ENCODE data around the gene CRAT. TPM values are rescaled to one million over a fixed set of nuclear protein-coding genes. Genes with fewer than 3 reads are reported as not detected.
A peak's percentile ranks its signal among the peaks of the same experiment; 100 is the strongest.

The CRAT gene
- total RNA-seq, 2 donors from 2014 or later, result 17.2 to 17.5 TPM

DNA sequence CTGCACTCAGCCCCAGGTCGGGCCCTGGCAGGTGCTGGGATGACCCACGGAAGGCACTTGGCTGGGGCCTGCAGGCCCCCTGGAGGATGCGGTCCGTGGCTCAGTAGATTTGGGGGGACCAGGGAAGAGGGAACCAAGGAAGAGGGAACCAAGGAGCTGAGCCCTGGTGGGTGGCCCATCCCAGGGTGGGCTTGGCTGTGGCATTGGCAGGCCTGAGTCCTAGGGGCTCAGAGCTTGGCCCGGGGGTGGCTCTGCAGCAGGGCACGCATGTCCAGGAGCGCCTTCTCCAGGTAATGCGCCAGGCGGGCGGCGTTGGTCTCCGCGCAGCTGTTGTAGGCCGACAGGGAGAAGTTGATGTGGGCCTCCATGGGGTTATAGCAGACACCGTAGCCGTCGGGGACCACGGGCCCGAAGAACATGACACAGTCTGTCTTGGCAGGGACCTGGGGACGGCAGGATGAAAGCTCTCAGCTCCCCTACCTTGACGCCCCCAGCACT lies 15.4 kb downstream of the CRAT start:
- Histone ChIP-seq H3K4me1 (ENCODE audit: control insufficient read depth, insufficient read depth, low read length) (no peaks in the 10 kb centered on the region), H3K27me3 (ENCODE audit: control insufficient read depth, insufficient read depth, low read length, poor library complexity, severe bottlenecking) (no peaks in the 10 kb centered on the region), H3K36me3 (ENCODE audit: control insufficient read depth, insufficient read depth, low read length) (peaks cover 4% of the 10 kb centered on the region), H3K9ac (ENCODE audit: extremely low read depth, low read length, poor library complexity, severe bottlenecking) (no peak overlapping the region), H3K27ac (ENCODE audit: low read depth, low read length) (no peak overlapping the region), H3K9me3 (ENCODE audit: control insufficient read depth, low read length) (no peaks in the 10 kb centered on the region), H3K4me3 (ENCODE audit: low read length) (no peak overlapping the region)
- DNase-seq, result no peak
- Mint-ChIP-seq H3K27ac (no peak overlapping the region), H3K9me3 (no peaks in the 10 kb centered on the region), H3K4me3 (no peak overlapping the region), H3K4me1 (no peaks in the 10 kb centered on the region), H3K36me3 (ENCODE audit: low read depth) (peaks cover 8% of the 10 kb centered on the region), H3K27me3 (ENCODE audit: insufficient read depth) (no peaks in the 10 kb centered on the region)
- WGBS, 2 experiments (ENCODE audit: insufficient coverage in 1 of 2, insufficient read length in 1 of 2), result 94 to 99% methylated on average over 17 to 21 of the region's 21 CpGs
- no peak for TF ChIP-seq CTCF (conservative IDR thresholded peaks at IDR 0.05)

- WGBS, 2 experiments (ENCODE audit: insufficient coverage in 1 of 2, insufficient read length in 1 of 2), result 93 to 95% methylated on average over 11 to 13 of the region's 13 CpGs
- Mint-ChIP-seq H3K4me3 (no peak overlapping the region), H3K4me1 (no peaks in the 10 kb centered on the region), H3K9me3 (no peaks in the 10 kb centered on the region), H3K27me3 (ENCODE audit: insufficient read depth) (no peaks in the 10 kb centered on the region), H3K36me3 (ENCODE audit: low read depth) (peaks cover 15% of the 10 kb centered on the region), H3K27ac (peak overlapping the region; percentile 17)
- peaks cover 11% of the 10 kb centered on the region for H3K36me3 ChIP-seq (ENCODE audit: control insufficient read depth, insufficient read depth, low read length)
- H3K9me3 ChIP-seq (ENCODE audit: control insufficient read depth, low read length), result no peaks in the 10 kb centered on the region
- H3K4me3 ChIP-seq (ENCODE audit: low read length), result no peak overlapping the region
- no peaks in the 10 kb centered on the region for H3K27me3 ChIP-seq (ENCODE audit: control insufficient read depth, insufficient read depth, low read length, poor library complexity, severe bottlenecking)
- H3K4me1 ChIP-seq (ENCODE audit: control insufficient read depth, insufficient read depth, low read length), result no peaks in the 10 kb centered on the region
- H3K27ac ChIP-seq (ENCODE audit: low read depth, low read length), result no peak overlapping the region
- no peak for TF ChIP-seq CTCF (conservative IDR thresholded peaks at IDR 0.05)
- no peak overlapping the region for H3K9ac ChIP-seq (ENCODE audit: extremely low read depth, low read length, poor library complexity, severe bottlenecking)
- DNase-seq, result no peak
Observed at GRCh38 chr9:129094387-129095169, 16.0 kb downstream of the CRAT start.

DNA sequence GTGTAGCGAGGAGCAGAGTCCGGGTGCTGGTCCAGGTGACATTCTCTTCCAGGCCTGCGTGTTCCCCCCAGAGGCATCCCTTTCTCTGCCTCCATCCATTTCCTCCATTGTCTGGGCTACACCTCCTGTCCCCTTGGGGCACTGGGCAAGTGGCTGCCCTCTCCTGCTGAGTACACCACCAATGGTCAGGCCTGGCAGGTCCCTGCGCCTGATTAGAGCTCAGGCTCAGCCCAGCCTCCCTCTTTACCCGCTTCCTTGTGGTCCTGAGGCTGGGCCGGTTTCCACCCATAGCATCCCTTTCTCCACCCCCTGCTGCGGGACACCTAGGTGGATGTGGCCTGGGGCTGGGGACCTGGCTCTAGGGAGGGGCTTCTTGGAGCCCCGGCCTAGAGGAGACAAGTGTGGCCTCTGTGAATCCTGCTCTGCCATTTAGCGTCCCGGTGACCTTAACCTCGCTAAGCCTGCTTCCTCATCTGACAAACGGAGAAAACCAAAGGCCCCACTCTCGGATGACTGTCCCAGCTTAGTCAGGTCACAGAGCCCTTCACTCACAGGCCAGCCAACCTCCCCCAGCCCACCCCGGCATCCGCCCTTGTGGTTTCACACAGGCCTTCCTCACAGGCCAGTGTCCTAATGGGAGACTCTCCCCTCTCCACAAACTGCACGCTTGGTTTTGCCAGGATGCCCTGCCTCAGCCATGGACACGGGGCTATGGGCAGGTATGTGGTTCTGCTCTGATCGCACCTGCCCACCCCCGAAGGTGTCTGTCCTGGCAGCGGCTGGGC lies 16.8 kb downstream of the CRAT start:
- H3K27ac ChIP-seq (ENCODE audit: low read depth, low read length), result peak overlapping the region; percentile 6
- H3K4me3 ChIP-seq (ENCODE audit: low read length), result no peak overlapping the region
- Mint-ChIP-seq H3K27ac (no peak overlapping the region), H3K9me3 (no peaks in the 10 kb centered on the region), H3K27me3 (ENCODE audit: insufficient read depth) (no peaks in the 10 kb centered on the region), H3K4me1 (no peaks in the 10 kb centered on the region), H3K4me3 (no peak overlapping the region), H3K36me3 (ENCODE audit: low read depth) (peaks cover 18% of the 10 kb centered on the region)
- H3K9me3 ChIP-seq (ENCODE audit: control insufficient read depth, low read length), result no peaks in the 10 kb centered on the region
- H3K27me3 ChIP-seq (ENCODE audit: control insufficient read depth, insufficient read depth, low read length, poor library complexity, severe bottlenecking), result no peaks in the 10 kb centered on the region
- WGBS, 2 experiments (ENCODE audit: insufficient coverage in 1 of 2, insufficient read length in 1 of 2), result 89 to 90% methylated on average over 18 to 20 of the region's 20 CpGs
- H3K4me1 ChIP-seq (ENCODE audit: control insufficient read depth, insufficient read depth, low read length), result no peaks in the 10 kb centered on the region
- H3K36me3 ChIP-seq (ENCODE audit: control insufficient read depth, insufficient read depth, low read length), result peaks cover 13% of the 10 kb centered on the region
- TF ChIP-seq CTCF (conservative IDR thresholded peaks at IDR 0.05), result no peak
- DNase-seq, result no peak
- no peak overlapping the region for H3K9ac ChIP-seq (ENCODE audit: extremely low read depth, low read length, poor library complexity, severe bottlenecking)
